HG02970 (cell line): ENCODE measurements around the gene SGMS2.

Source experiments
- ATAC-seq: cut with Tn5 transposase; IDR thresholded peaks from one replicate; pipeline ENCODE4 v1.9.1; 2021; ENCODE audit warnings: mild to moderate bottlenecking, moderate library complexity, moderate number of reproducible peaks; ENCODE audit not compliant: unreplicated experiment, low FRiP score

Gene SGMS2

GRCh38 chr4:107956011-107956410 is 131.3 kb downstream of the SGMS2 start:
- no peak for ATAC-seq
